ENCODE results near the gene ATG16L2. TPM values are rescaled to one million over a fixed set of nuclear protein-coding genes. Genes with fewer than 3 reads are reported as not detected.

ATG16L2 gene
- total and polyA plus RNA-seq, 2 donors (not counting 1 experiment from before 2014, with no cell fraction given): 3.3 to 8.8 TPM

DNA sequence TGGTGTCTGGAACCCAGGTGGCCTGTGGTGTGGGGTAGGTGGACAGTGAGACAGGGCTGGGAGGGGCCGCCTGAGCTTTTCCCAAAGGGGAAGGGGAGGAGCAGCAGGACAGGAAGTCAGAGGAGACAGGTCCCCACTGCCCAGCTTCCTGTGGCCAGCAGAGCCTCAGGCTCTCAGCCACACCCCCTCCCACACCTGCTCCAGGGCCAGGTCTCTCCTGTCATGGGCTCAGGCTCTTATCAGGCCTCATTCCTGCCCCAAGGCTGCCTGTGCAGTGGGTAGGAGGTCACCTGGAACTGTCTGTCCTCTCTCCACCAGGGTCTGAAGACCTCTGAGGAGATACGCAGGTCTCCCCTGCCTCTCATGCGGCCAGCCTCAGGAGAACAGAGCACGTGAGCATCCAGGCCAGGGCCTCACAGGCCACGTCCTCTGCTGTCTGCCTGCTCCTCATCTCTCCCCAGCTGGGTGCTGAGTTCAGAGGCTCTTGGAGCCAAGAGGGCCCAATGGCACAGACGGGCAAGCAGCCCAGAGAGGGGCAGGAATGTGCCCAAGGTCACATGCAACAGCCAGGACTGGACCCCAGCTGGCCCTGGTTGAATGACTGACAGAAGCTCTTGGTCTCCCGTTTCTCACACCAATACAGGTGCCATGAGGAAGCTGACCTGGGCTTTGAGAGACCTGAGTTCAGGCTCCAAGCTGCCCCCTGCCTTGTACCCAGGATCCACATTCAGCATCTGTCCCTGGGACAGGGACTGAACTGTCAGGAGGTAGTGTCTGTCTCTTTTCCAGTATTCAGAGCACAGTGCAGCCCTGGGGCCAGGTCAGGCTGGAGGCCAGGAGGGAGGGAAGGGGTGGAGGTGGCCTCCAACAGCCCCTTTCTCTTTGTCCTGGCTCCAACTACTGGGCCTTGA is 37.1 kb upstream of the ATG16L2 start:
- H3K27me3 ChIP-seq (ENCODE audit: control insufficient read depth, insufficient read depth, low read length): peaks cover 3% of the 10 kb centered on the region
- TF ChIP-seq EZH2 (IDR thresholded peaks at IDR 0.05; ENCODE audit: low read length, missing control alignments): no peak
- TF ChIP-seq, protein P1, sequence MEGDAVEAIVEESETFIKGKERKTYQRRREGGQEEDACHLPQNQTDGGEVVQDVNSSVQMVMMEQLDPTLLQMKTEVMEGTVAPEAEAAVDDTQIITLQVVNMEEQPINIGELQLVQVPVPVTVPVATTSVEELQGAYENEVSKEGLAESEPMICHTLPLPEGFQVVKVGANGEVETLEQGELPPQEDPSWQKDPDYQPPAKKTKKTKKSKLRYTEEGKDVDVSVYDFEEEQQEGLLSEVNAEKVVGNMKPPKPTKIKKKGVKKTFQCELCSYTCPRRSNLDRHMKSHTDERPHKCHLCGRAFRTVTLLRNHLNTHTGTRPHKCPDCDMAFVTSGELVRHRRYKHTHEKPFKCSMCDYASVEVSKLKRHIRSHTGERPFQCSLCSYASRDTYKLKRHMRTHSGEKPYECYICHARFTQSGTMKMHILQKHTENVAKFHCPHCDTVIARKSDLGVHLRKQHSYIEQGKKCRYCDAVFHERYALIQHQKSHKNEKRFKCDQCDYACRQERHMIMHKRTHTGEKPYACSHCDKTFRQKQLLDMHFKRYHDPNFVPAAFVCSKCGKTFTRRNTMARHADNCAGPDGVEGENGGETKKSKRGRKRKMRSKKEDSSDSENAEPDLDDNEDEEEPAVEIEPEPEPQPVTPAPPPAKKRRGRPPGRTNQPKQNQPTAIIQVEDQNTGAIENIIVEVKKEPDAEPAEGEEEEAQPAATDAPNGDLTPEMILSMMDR (conservative IDR thresholded peaks at IDR 0.05 in 1 of 2, IDR thresholded peaks at IDR 0.05 in 1 of 2; ENCODE audit: low read depth in 1 of 2, low read length in 2 of 2): no peak

DNA sequence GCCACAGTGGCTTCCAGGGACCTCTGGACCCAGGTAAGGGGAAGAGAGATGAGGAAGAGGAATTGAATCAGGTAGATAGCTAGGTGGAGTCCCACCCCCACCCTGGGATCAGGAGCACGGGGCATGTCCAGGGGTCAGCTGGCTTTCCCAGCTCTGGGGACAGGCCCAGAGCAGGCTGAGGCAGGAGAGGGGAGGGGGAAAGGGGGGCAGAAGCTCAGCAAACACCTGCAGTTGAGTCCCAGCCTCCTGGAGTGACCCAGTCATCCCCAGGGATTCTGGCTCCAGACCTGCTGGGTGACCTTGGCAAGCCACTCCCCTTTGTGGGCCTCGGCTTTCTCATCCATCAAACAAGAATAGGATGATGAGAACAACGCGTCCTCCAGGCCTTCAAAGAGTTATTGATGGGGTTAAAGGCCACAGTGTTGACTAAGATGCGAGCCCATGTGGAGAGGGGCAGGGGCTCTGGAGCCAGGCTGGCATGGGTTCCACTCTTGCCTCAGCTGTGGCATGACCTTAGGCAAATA is 36.4 kb upstream of the ATG16L2 start:
- Histone ChIP-seq H3K9me3 (ENCODE audit: control insufficient read depth, insufficient read depth, low read depth, low read length) (no peaks in the 10 kb centered on the region), H2AFZ (ENCODE audit: low read length) (no peak overlapping the region), H4K20me1 (ENCODE audit: control insufficient read depth, extremely low read depth, insufficient read depth, low read length) (no peaks in the 10 kb centered on the region), H3K27me3 (ENCODE audit: control insufficient read depth, insufficient read depth, low read length) (peaks cover 3% of the 10 kb centered on the region), H3K4me3 (replicated peaks in 1 of 4; ENCODE audit: control extremely low read depth in 1 of 4, insufficient read depth in 1 of 4, low read depth in 3 of 4, low read length in 4 of 4) (no peak overlapping the region), H3K27ac (ENCODE audit: insufficient read depth, low read length) (no peak overlapping the region), H3K36me3 (ENCODE audit: control insufficient read depth, insufficient read depth, low read length) (no peaks in the 10 kb centered on the region), H3K4me2 (ENCODE audit: extremely low read depth, insufficient read depth, low read length) (no peak overlapping the region), H3K9ac (ENCODE audit: insufficient read depth, low read length) (no peak overlapping the region), H3K4me1 (ENCODE audit: control insufficient read depth, extremely low read depth, insufficient read depth, low read length) (peaks cover 11% of the 10 kb centered on the region), H3K79me2 (ENCODE audit: control insufficient read depth, insufficient read depth, low read length) (no peaks in the 10 kb centered on the region)
- TF ChIP-seq EZH2 (IDR thresholded peaks at IDR 0.05; ENCODE audit: low read length, missing control alignments): no peak
- TF ChIP-seq, protein P1 (conservative IDR thresholded peaks at IDR 0.05 in 1 of 2, IDR thresholded peaks at IDR 0.05 in 1 of 2; ENCODE audit: low read depth in 1 of 2, low read length in 2 of 2): no peak
- no peak for DNase-seq (ENCODE audit: low read depth in 2 of 2)

More for the DNA sequence above, 37.1 kb upstream of the ATG16L2 start:
- Histone ChIP-seq H3K36me3 (ENCODE audit: control insufficient read depth, insufficient read depth, low read length) (no peaks in the 10 kb centered on the region), H2AFZ (ENCODE audit: low read length) (no peak overlapping the region), H4K20me1 (ENCODE audit: control insufficient read depth, extremely low read depth, insufficient read depth, low read length) (no peaks in the 10 kb centered on the region), H3K4me2 (ENCODE audit: extremely low read depth, insufficient read depth, low read length) (no peak overlapping the region), H3K9ac (ENCODE audit: insufficient read depth, low read length) (no peak overlapping the region), H3K27ac (ENCODE audit: insufficient read depth, low read length) (no peak overlapping the region), H3K79me2 (ENCODE audit: control insufficient read depth, insufficient read depth, low read length) (no peaks in the 10 kb centered on the region), H3K4me3 (replicated peaks in 1 of 4; ENCODE audit: control extremely low read depth in 1 of 4, insufficient read depth in 1 of 4, low read depth in 3 of 4, low read length in 4 of 4) (no peak overlapping the region), H3K4me1 (ENCODE audit: control insufficient read depth, extremely low read depth, insufficient read depth, low read length) (peaks cover 14% of the 10 kb centered on the region), H3K9me3 (ENCODE audit: control insufficient read depth, insufficient read depth, low read depth, low read length) (no peaks in the 10 kb centered on the region)
- no peak for DNase-seq (ENCODE audit: low read depth in 2 of 2)

All from fibroblast of lung (primary cell).